ENCODE results near the gene ABCG4.

DNA sequence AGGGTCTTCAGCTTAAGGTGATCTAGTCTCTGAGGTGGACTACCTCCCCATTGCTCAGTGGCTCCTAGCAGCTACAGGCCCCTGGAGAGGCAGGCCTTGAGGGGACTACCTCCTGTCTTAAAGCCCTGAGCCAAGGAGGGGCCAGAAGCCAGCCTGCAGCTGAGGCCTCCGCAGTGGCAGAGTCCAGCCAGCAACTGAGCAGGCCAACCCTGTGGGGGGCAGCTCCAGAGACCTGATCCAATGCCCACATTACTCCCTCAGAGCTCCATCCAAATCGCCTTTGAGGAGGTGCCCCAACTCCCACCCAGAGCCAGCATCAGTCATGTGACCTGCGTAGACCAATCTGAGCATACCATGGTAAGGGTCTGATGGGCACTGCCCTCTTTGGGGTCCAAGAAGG, 39.0 kb upstream of the ABCG4 start:
- TF ChIP-seq EP300 (IDR thresholded peaks at IDR 0.05), result no peak
- TF ChIP-seq POLR2A (IDR thresholded peaks at IDR 0.05), result no peak
- TF ChIP-seq CTCF (IDR thresholded peaks at IDR 0.05), result no peak
